GM19099 (cell line): ENCODE results near the gene NFX1.
A peak's percentile ranks its signal among the peaks of the same experiment; 100 is the strongest.

Source experiments
- POLR2A ChIP-seq: IDR thresholded peaks from 3 replicates; pipeline ENCODE4 v1.6.1; 2011; ENCODE audit warnings: low read depth; ENCODE audit not compliant: insufficient read length; ENCODE audit errors: extremely low read depth

NFX1 gene

GRCh38 chr9:33263131-33264002, 26.9 kb upstream of the NFX1 start:
- TF ChIP-seq POLR2A, result no peak

GRCh38 chr9:33264003-33264472, 26.3 kb upstream of the NFX1 start:
- peak; percentile 41 for TF ChIP-seq POLR2A

GRCh38 chr9:33264473-33265177, 25.7 kb upstream of the NFX1 start, which contains the start of the genes BAG1 and CHMP5:
BAG1 (minus strand) TSS chr9:33264708.
CHMP5 (plus strand) TSS chr9:33265049; CDS start chr9:33265079, 30 bp downstream.
- TF ChIP-seq POLR2A, result peak; percentile 77

GRCh38 chr9:33265211-33265865, 25.0 kb upstream of the NFX1 start:
- TF ChIP-seq POLR2A, result no peak

- no peak for TF ChIP-seq POLR2A
Observed at GRCh38 chr9:33267151-33267767, 23.1 kb upstream of the NFX1 start.

- TF ChIP-seq POLR2A, result no peak
Observed at GRCh38 chr9:33270146-33270545, 20.2 kb upstream of the NFX1 start.

GRCh38 chr9:33272061-33272460, 18.3 kb upstream of the NFX1 start:
- no peak for TF ChIP-seq POLR2A

GRCh38 chr9:33273266-33273971, 16.9 kb upstream of the NFX1 start:
- TF ChIP-seq POLR2A, result no peak

GRCh38 chr9:33273972-33274328, 16.4 kb upstream of the NFX1 start:
- TF ChIP-seq POLR2A, result no peak

- no peak for TF ChIP-seq POLR2A
Observed at GRCh38 chr9:33277484-33277883, 12.8 kb upstream of the NFX1 start.

- TF ChIP-seq POLR2A, result no peak
Observed at GRCh38 chr9:33285502-33285901, 4.8 kb upstream of the NFX1 start.

GRCh38 chr9:33287087-33287490, 3.2 kb upstream of the NFX1 start:
- TF ChIP-seq POLR2A, result no peak

- no peak for TF ChIP-seq POLR2A
Observed at GRCh38 chr9:33288235-33288634, 2.1 kb upstream of the NFX1 start.

GRCh38 chr9:33288828-33289483, 1.4 kb upstream of the NFX1 start:
- TF ChIP-seq POLR2A, result no peak
